Epithelial cell of esophagus (primary cell): Measurements from ENCODE around the gene LMTK2.
"Not testable (repeated sequence)": the region's sequence is repeated elsewhere in the genome, so short reads cannot be mapped to it uniquely, and the experiment has no call there.

Experiments
- DNase-seq: peaks from one replicate; pipeline ENCODE4 v3.0.0; 2010; ENCODE audit warnings: low read depth
- H3K4me3 ChIP-seq: 2 replicates; pipeline ENCODE4 v1.5.1; 2011; ENCODE audit warnings: mild to moderate bottlenecking, low read length, control low read depth
- CTCF ChIP-seq: IDR thresholded peaks from 2 replicates; pipeline ENCODE4 v1.5.1; 2011; ENCODE audit warnings: low read depth, mild to moderate bottlenecking, low read length, control low read depth, inconsistent platforms; ENCODE audit not compliant: insufficient read depth; ENCODE audit errors: missing control alignments

LMTK2 gene

GRCh38 chr7:98215561-98216495 lies 109.2 kb downstream of the LMTK2 start:
- no peak for DNase-seq
- TF ChIP-seq CTCF, result no peak
- H3K4me3 ChIP-seq, result no peak overlapping the region

GRCh38 chr7:98216941-98217622 lies 110.4 kb downstream of the LMTK2 start:
- TF ChIP-seq CTCF, result no peak
- H3K4me3 ChIP-seq, result no peak overlapping the region
- no peak for DNase-seq

GRCh38 chr7:98217623-98218582 lies 111.2 kb downstream of the LMTK2 start:
- H3K4me3 ChIP-seq, result no peak overlapping the region
- DNase-seq, result no peak
- no peak for TF ChIP-seq CTCF

GRCh38 chr7:98219382-98219781 lies 112.7 kb downstream of the LMTK2 start:
- DNase-seq, H3K4me3 ChIP-seq: not testable (repeated sequence)

GRCh38 chr7:98221611-98222532 lies 115.2 kb downstream of the LMTK2 start:
- no peak for DNase-seq
- no peak overlapping the region for H3K4me3 ChIP-seq
- no peak for TF ChIP-seq CTCF

- no peak overlapping the region for H3K4me3 ChIP-seq
- no peak for DNase-seq
- no peak for TF ChIP-seq CTCF
Observed at GRCh38 chr7:98222533-98223195, 116.0 kb downstream of the LMTK2 start.
